Measurements from ENCODE around the gene IL22. TPM values are rescaled to one million over a fixed set of nuclear protein-coding genes. Genes with fewer than 3 reads are reported as not detected.

Gene IL22
- total RNA-seq, 6 experiments from 2014 or later: not detected

DNA sequence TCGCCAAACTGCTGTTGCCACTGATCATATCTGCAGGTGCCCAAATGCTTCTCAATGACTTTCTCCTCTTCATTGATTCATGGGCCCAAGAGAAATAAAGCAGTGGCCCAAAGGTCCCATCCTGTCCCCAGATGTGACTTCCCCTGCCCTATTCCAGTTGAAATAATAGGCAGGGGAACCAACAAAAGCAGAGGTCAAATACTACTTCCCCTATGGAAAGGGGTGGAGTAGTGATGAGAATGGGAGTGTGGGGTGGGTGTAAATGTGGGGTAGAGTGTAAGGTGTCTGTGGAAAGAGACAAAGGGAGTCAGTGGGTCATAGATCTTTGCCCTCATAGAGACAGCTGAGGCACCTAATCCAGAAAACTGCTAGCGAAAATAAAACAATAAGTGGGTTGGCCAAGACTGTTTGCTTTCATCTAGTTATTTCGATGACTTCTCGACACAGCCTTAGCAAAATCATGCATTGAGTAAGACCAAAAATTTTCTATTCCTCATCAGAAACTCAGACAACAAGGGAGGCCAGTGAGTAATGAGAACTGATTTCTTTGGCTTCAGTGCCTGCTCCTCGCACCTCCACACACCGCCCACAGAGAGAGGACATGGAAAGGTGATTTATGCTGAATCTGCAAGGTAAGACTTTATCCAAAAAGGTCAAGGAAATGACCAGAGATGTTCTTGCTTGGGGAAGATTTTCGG lies 10.9 kb upstream of the IL22 start:
- Mint-ChIP-seq H3K27me3 (ENCODE audit: insufficient read depth) (peaks cover 13% of the 10 kb centered on the region), H3K27ac (no peak overlapping the region; the same call in 1 of the 2 replicates), H3K36me3 (ENCODE audit: low read depth) (no peaks in the 10 kb centered on the region), H3K4me1 (ENCODE audit: low read depth) (peaks cover 34% of the 10 kb centered on the region), H3K4me3 (no peak overlapping the region), H3K9me3 (no peaks in the 10 kb centered on the region)
- TF ChIP-seq, protein P1, sequence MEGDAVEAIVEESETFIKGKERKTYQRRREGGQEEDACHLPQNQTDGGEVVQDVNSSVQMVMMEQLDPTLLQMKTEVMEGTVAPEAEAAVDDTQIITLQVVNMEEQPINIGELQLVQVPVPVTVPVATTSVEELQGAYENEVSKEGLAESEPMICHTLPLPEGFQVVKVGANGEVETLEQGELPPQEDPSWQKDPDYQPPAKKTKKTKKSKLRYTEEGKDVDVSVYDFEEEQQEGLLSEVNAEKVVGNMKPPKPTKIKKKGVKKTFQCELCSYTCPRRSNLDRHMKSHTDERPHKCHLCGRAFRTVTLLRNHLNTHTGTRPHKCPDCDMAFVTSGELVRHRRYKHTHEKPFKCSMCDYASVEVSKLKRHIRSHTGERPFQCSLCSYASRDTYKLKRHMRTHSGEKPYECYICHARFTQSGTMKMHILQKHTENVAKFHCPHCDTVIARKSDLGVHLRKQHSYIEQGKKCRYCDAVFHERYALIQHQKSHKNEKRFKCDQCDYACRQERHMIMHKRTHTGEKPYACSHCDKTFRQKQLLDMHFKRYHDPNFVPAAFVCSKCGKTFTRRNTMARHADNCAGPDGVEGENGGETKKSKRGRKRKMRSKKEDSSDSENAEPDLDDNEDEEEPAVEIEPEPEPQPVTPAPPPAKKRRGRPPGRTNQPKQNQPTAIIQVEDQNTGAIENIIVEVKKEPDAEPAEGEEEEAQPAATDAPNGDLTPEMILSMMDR (IDR thresholded peaks at IDR 0.05): no peak
- no peak for DNase-seq

DNA sequence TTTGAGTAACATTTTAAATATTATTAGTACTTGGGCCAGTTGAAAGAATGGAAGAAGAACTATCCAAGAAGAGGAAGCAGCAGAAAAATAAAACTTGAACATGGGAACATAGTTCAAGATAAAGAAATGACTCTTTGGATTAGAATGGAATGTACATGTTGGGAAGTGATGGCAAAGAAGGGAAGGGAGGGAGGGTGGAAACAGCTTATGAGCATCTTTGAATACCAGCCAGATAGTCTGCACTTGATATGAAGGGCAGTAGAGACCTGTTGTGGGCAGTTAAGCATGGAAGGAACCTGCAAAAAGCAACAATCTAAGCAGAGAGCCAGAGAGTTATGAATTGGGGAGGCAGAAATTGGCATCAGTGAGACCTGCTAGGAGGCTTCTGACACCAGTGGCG lies 10.0 kb upstream of the IL22 start:
- Mint-ChIP-seq H3K9me3 (no peaks in the 10 kb centered on the region), H3K27ac (no peak overlapping the region), H3K36me3 (ENCODE audit: low read depth) (no peaks in the 10 kb centered on the region), H3K4me1 (ENCODE audit: low read depth) (peaks cover 39% of the 10 kb centered on the region), H3K27me3 (ENCODE audit: insufficient read depth) (peaks cover 15% of the 10 kb centered on the region), H3K4me3 (no peak overlapping the region)
- TF ChIP-seq, protein P1 (IDR thresholded peaks at IDR 0.05): no peak
- DNase-seq: no peak

DNA sequence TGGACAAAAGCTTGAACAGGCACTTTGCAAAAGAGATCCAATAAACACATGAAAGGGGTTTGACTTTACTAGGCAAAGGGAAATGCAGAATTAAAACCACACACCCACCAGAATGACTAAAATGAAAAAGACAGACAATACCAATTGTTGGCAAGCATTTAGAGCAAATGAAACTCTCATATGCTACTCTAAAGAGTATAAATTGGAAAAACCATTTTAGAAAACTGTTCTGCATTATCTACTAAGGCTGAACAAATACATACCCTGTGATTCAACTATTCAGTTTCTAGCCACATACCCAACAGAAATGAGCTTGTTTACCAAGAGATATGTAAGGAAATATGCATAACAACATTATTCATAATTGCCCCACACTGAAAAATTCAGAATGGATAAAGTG lies 8.5 kb upstream of the IL22 start:
- DNase-seq: no peak
- Mint-ChIP-seq H3K27me3 (ENCODE audit: insufficient read depth) (peaks cover 23% of the 10 kb centered on the region), H3K4me3 (no peak overlapping the region), H3K9me3 (no peaks in the 10 kb centered on the region), H3K36me3 (ENCODE audit: low read depth) (no peaks in the 10 kb centered on the region), H3K4me1 (ENCODE audit: low read depth) (peaks cover 32% of the 10 kb centered on the region), H3K27ac (no peak overlapping the region)
- TF ChIP-seq, protein P1 (IDR thresholded peaks at IDR 0.05): no peak

DNA sequence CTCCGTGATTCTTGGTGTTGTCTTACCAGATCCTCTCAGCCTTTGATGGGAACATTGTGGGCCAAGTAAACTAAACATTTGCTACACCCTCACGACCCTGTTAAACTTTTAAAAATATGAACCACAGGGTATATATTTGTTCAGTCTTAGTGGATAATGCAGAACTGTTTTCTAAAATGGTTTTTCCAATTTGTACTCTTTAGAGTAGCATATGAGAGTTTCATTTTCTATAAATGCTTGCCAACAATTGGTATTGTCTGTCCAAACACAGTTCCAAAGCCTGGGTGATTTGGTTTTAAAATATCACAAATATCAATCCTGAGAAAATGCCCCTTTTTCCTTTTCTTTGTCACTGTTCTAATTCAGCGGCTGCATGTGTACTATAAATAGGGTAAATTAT lies 6.7 kb upstream of the IL22 start:
- Mint-ChIP-seq H3K4me1 (ENCODE audit: low read depth) (peaks cover 24% of the 10 kb centered on the region), H3K36me3 (ENCODE audit: low read depth) (no peaks in the 10 kb centered on the region)

DNA sequence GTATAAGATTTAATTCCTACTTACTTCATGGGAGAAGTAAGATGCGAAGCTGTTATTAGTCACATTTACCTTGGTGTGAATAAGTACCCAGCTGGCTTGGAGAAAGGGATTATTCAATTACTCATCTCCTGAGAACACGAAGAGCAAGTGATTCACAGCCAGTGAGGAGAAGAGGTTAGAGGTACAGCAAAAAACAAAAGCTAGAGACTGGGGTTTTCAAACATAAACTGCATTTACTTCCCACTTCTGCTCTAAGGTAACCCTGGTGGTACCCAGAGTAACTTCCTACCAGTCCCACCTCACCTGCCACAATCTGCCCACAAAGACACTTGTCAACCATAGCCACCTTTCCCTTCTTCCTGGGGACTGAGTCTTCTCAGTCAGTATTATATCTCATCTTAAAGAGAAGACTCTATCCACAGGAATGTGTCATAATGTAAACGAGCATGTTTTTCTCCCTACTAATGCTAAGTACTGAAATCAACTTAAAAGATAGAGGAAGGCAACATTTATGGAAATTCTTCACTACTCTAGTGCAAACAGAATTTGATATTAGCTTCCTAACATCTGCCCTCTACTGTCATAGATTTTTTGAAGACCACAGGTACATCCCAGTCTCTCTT lies 6.0 kb upstream of the IL22 start:
- Mint-ChIP-seq H3K9me3 (no peaks in the 10 kb centered on the region), H3K4me3 (peak overlapping the region; percentile 4; the same call in 1 of the 2 replicates), H3K27ac (peak overlapping the region; percentile 41; the same call in 1 of the 2 replicates), H3K4me1 (ENCODE audit: low read depth) (peaks cover 17% of the 10 kb centered on the region), H3K27me3 (ENCODE audit: insufficient read depth) (peaks cover 31% of the 10 kb centered on the region), H3K36me3 (ENCODE audit: low read depth) (no peaks in the 10 kb centered on the region)
- DNase-seq: peak; percentile 74
- TF ChIP-seq, protein P1 (IDR thresholded peaks at IDR 0.05): no peak

More for the DNA sequence above, 6.7 kb upstream of the IL22 start:
- Mint-ChIP-seq H3K27me3 (ENCODE audit: insufficient read depth) (peaks cover 32% of the 10 kb centered on the region), H3K9me3 (no peaks in the 10 kb centered on the region), H3K4me3 (no peak overlapping the region), H3K27ac (no peak overlapping the region)
- TF ChIP-seq, protein P1 (IDR thresholded peaks at IDR 0.05): no peak
- DNase-seq: no peak
